ENCODE data around the gene MAN1A2. TPM values are rescaled to one million over a fixed set of nuclear protein-coding genes. Genes with fewer than 3 reads are reported as not detected.

The MAN1A2 gene
- total RNA-seq, 1 experiment from 2014 or later = 38.1 TPM

GRCh38 chr1:117571496-117571895, 204.2 kb downstream of the MAN1A2 start:
- RAD21 ChIA-PET (ENCODE audit: low non-redundant PET in 1 of 2, low total read pairs in 2 of 2, uncharacterized antibody in 2 of 2, unreplicated experiment in 2 of 2) = no interaction called here
- ATAC-seq (no peak), DNase-seq (ENCODE audit: low read depth, low spot score) (no peak)
- CTCF ChIA-PET = no interaction called here
- H3K27me3 ChIP-seq (ENCODE audit: insufficient read depth, low read length) = no peaks in the 10 kb centered on the region
- no peak overlapping the region for H3K27ac ChIP-seq (ENCODE audit: low read depth, low read length)
- no peak overlapping the region for H3K4me2 ChIP-seq (ENCODE audit: low read length)
- TF ChIP-seq MAX (IDR thresholded peaks at IDR 0.05) (no peak), POLR2A (IDR thresholded peaks at IDR 0.05; ENCODE audit: borderline replicate concordance, extremely low read depth, insufficient read depth, insufficient read length) (no peak), EGR1 (IDR thresholded peaks at IDR 0.05; ENCODE audit: low read depth) (no peak), SRF (IDR thresholded peaks at IDR 0.05; ENCODE audit: low read depth) (no peak), YY1 (IDR thresholded peaks at IDR 0.05; ENCODE audit: extremely low read depth, insufficient replicate concordance, low read depth, low read length) (no peak), EZH2phosphoT487 (IDR thresholded peaks at IDR 0.05; ENCODE audit: borderline replicate concordance) (no peak), REST (IDR thresholded peaks at IDR 0.05; ENCODE audit: low read depth) (no peak), FOSL1 (IDR thresholded peaks at IDR 0.05; ENCODE audit: low read depth) (no peak), ATF3 (IDR thresholded peaks at IDR 0.05) (no peak), RAD21 (IDR thresholded peaks at IDR 0.05; ENCODE audit: low read depth) (no peak)
- BruUV-seq (replicated peaks) = no TSS peak
- H3K4me1 ChIP-seq (ENCODE audit: control insufficient read depth in 1 of 2, insufficient read depth in 2 of 2, low read length in 2 of 2) = no peaks in the 10 kb centered on the region; a peak in 1 of 4 replicates
- H2AFZ ChIP-seq (ENCODE audit: low read depth, low read length, poor library complexity, severe bottlenecking) = no peak overlapping the region
- no peak overlapping the region for H3K4me3 ChIP-seq (replicated peaks in 1 of 2; ENCODE audit: low read depth in 1 of 2, low read length in 2 of 2)
- no peaks in the 10 kb centered on the region for H4K20me1 ChIP-seq (ENCODE audit: insufficient read depth)
- H3K9me2 ChIP-seq (ENCODE audit: insufficient read depth) = no peaks in the 10 kb centered on the region
- POLR2A ChIA-PET = no interaction called here
- H3K9me3 ChIP-seq (ENCODE audit: control insufficient read depth in 1 of 2, insufficient read depth in 1 of 2, low read depth in 1 of 2, low read length in 2 of 2) = no peaks in the 10 kb centered on the region
- intact Hi-C loops (cut with micrococcal nuclease) = no loop called here
- H3K9ac ChIP-seq (ENCODE audit: low read length) = no peak overlapping the region
- no peaks in the 10 kb centered on the region for H3K36me3 ChIP-seq (ENCODE audit: control insufficient read depth in 1 of 2, insufficient read depth in 2 of 2, low read length in 2 of 2)
- H3K79me2 ChIP-seq (ENCODE audit: insufficient read depth, low read length) = no peaks in the 10 kb centered on the region

Measured in HCT116 (cell line).